IMR-90 (cell line): ENCODE results near the gene SYDE2. TPM values are rescaled to one million over a fixed set of nuclear protein-coding genes. Genes with fewer than 3 reads are reported as not detected.

Source experiments
- ATAC-seq: fragments of 200-7000 bp; cut with Tn5 transposase; 2 replicates; pipeline ENCODE4 v1.9.1; 2020; ENCODE audit warnings: low read depth, mild to moderate bottlenecking, moderate library complexity
- BruUV-seq: library from RNA; stranded (reverse); fragments of 400-500 nt; replicated peaks from 2 replicates; lab custom pipeline; 2021; lab: Mats Ljungman, UMichigan
- CTCF ChIA-PET: fragments of 300-600 bp; formaldehyde crosslinking; extraction: SDS; loops from one replicate; lab custom pipeline; 2021; ENCODE audit warnings: antibody characterized with exemption; lab: Yijun Ruan, JAX
- POLR2A ChIA-PET: fragments of 300-600 bp; sonication (Branson Sonifier 250); formaldehyde crosslinking; loops from one replicate; lab custom pipeline; 2022; ENCODE audit warnings: antibody characterized with exemption; ENCODE audit not compliant: unreplicated experiment; lab: Charles Lee
- DNase-seq: peaks from one replicate; pipeline ENCODE4 v3.0.0; 2013
- H2AFZ ChIP-seq: replicated peaks from 2 replicates; pipeline ENCODE3; 2013; ENCODE audit warnings: low read length, mild to moderate bottlenecking; ENCODE audit not compliant: poor library complexity
- H2AK5ac ChIP-seq: 2 replicates; pipeline ENCODE4 v1.6.1; 2013; ENCODE audit warnings: low read depth, low read length, inconsistent platforms
- H2AK9ac ChIP-seq: replicated peaks from 2 replicates; pipeline ENCODE3; 2013; ENCODE audit warnings: mild to moderate bottlenecking, low read depth, low read length, moderate library complexity; ENCODE audit not compliant: poor library complexity
- H2BK120ac ChIP-seq: 2 replicates; pipeline ENCODE4 v1.6.1; 2013; ENCODE audit warnings: low read depth, low read length, inconsistent platforms
- H2BK15ac ChIP-seq: 3 replicates; pipeline ENCODE4 v1.6.1; 2013; ENCODE audit warnings: low read depth, low read length, inconsistent platforms
- H2BK20ac ChIP-seq: 2 replicates; pipeline ENCODE4 v1.6.1; 2013; ENCODE audit warnings: low read depth, mild to moderate bottlenecking, inconsistent platforms, low read length, moderate library complexity
- H2BK5ac ChIP-seq: 2 replicates; pipeline ENCODE4 v1.6.1; 2013; ENCODE audit warnings: mild to moderate bottlenecking, low read depth, low read length, inconsistent platforms; ENCODE audit not compliant: poor library complexity, severe bottlenecking
- H3K14ac ChIP-seq: replicated peaks from 2 replicates; pipeline ENCODE4 v1.6.1; 2013; ENCODE audit warnings: low read depth, low read length, inconsistent platforms
- H3K18ac ChIP-seq: 2 replicates; pipeline ENCODE4 v1.6.1; 2013; ENCODE audit warnings: low read depth, low read length, control low read depth
- H3K23ac ChIP-seq: 2 replicates; pipeline ENCODE4 v1.6.1; 2013; ENCODE audit warnings: low read depth, low read length, inconsistent platforms
- H3K27ac ChIP-seq: 2 replicates; pipeline ENCODE4 v1.5.1; 2013; ENCODE audit warnings: mild to moderate bottlenecking, control low read depth, low read length; ENCODE audit not compliant: insufficient read depth
- H3K27me3 ChIP-seq: 2 replicates; pipeline ENCODE4 v1.6.1; 2013; ENCODE audit warnings: low read length; ENCODE audit not compliant: control insufficient read depth, insufficient read depth
- H3K36me3 ChIP-seq: 2 replicates; pipeline ENCODE4 v1.6.1; 2013; ENCODE audit warnings: low read length, mixed read lengths; ENCODE audit not compliant: control insufficient read depth, insufficient read depth
- H3K4ac ChIP-seq: 2 replicates; pipeline ENCODE4 v1.6.1; 2013; ENCODE audit warnings: low read depth, low read length, inconsistent platforms
- H3K4me1 ChIP-seq: 2 replicates; pipeline ENCODE4 v1.6.1; 2013; ENCODE audit warnings: low read length, mixed read lengths; ENCODE audit not compliant: control insufficient read depth, insufficient read depth
- H3K4me2 ChIP-seq: 2 replicates; pipeline ENCODE4 v1.6.1; 2013; ENCODE audit warnings: low read depth, mild to moderate bottlenecking, control low read depth, low read length, moderate library complexity
- H3K4me3 ChIP-seq: 2 replicates; pipeline ENCODE4 v1.5.1; 2013; ENCODE audit warnings: low read depth, mild to moderate bottlenecking, control low read depth, low read length, moderate library complexity; ENCODE audit not compliant: insufficient read depth
- H3K56ac ChIP-seq: 2 replicates; pipeline ENCODE4 v1.6.1; 2013; ENCODE audit warnings: low read length, inconsistent platforms; ENCODE audit not compliant: insufficient read depth; ENCODE audit errors: extremely low read depth
- H3K79me1 ChIP-seq, 2 experiments: 2 replicates each; pipeline ENCODE4 v1.6.1; 2013; ENCODE audit warnings: low read length in 2 of 2, inconsistent platforms in 1 of 2, low read depth in 1 of 2
- H3K9ac ChIP-seq: 2 replicates; pipeline ENCODE4 v1.6.1; 2013; ENCODE audit warnings: low read depth, low read length, control low read depth
- H3K9me1 ChIP-seq: 2 replicates; pipeline ENCODE4 v1.6.1; 2013; ENCODE audit warnings: low read length, inconsistent platforms; ENCODE audit not compliant: insufficient read depth
- H3K9me3 ChIP-seq: 2 replicates; pipeline ENCODE4 v1.6.1; 2013; ENCODE audit warnings: low read length; ENCODE audit not compliant: control insufficient read depth, insufficient read depth
- H4K20me1 ChIP-seq: 2 replicates; pipeline ENCODE4 v1.6.1; 2013; ENCODE audit warnings: low read length, inconsistent platforms; ENCODE audit not compliant: insufficient read depth
- H4K5ac ChIP-seq: 2 replicates; pipeline ENCODE4 v1.6.1; 2013; ENCODE audit warnings: mild to moderate bottlenecking, low read depth, low read length, control low read depth
- H4K8ac ChIP-seq, 2 experiments: 2 replicates each; pipeline ENCODE4 v1.6.1; 2013; ENCODE audit warnings: low read depth in 2 of 2, low read length in 2 of 2, control low read depth in 1 of 2, inconsistent platforms in 1 of 2
- H4K91ac ChIP-seq: 2 replicates; pipeline ENCODE4 v1.6.1; 2013; ENCODE audit warnings: low read depth, low read length, inconsistent platforms; ENCODE audit not compliant: insufficient read depth
- NFE2L2 ChIP-seq: fragments of 150-350 bp; IDR thresholded peaks from 2 replicates; pipeline ENCODE4 v1.6.1; 2016; ENCODE audit warnings: low read depth, mild to moderate bottlenecking, low read length
- WGBS, 2 experiments: methylation state at CpG; one replicate each; pipeline versions ENCODE4 v1.1.5 to v1.1.7; 2013; ENCODE audit warnings: missing lambda C conversion rate in 2 of 2; ENCODE audit not compliant: insufficient read length in 1 of 2; ENCODE audit errors: extremely low coverage in 2 of 2; 5-methylcytosine and 5-hydroxymethylcytosine counted together
- dilution Hi-C: fragments of 300-500 bp; cut with HindIII; formaldehyde crosslinking; loops from one replicate; pipeline ENCODE4 v1.14.3; 2018; ENCODE audit warnings: low sequenced_read_pairs; ENCODE audit not compliant: unreplicated experiment
- in situ Hi-C: fragments of 300-500 bp; cut with MboI; formaldehyde crosslinking; loops from 3 replicates; pipeline ENCODE4 v1.14.3; 2019; ENCODE audit warnings: low sequenced_read_pairs, inconsistent platforms, mixed read lengths
- intact Hi-C: fragments of 100-400 bp; cut with micrococcal nuclease; formaldehyde crosslinking; loops from 2 replicates; pipeline ENCODE4 v1.10.0; 2022
- polyA plus RNA-seq, 3 experiments: library from polyadenylated mRNA; depleted of rRNA; stranded (reverse); fragments of >200 nt; gene quantifications; 2 replicates each; pipeline ENCODE4 v1.2.3, GENCODE V29; 2012; ENCODE audit warnings: low replicate concordance in 1 of 3
- total RNA-seq: library from RNA; depleted of rRNA; stranded (reverse); fragments of >200 nt; gene quantifications from 2 replicates; pipeline ENCODE4 v1.2.3, GENCODE V29; 2012

Gene SYDE2
- total and polyA plus RNA-seq, 2 of the 4 experiments (the other 2 are of a cell fraction), result 1.8 to 10.0 TPM

DNA sequence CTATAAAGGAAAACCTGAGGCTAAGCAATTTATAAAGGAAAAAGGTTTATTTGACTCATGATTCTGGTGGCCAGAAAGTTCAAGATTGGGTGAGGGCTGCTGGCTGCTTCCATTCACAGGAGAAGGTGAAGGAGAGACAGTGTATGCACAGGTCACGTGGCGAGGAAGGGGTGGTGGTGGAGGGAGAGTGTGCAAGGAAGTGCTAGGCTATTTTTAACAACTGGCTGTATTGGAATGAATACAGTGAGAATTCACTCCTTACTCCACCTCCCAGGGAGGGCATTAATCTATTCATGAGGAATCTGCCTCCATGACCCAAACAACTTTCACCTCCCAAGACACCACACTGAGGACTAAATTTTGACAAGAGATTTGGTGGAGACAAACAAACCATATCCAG, 51.0 kb downstream of the SYDE2 start:
- no peak overlapping the region for H3K9ac ChIP-seq
- H3K14ac ChIP-seq, result peak overlapping the region; percentile 76; the same call in 1 of the 2 replicates
- no peak for DNase-seq
- H3K4me3 ChIP-seq, result no peak overlapping the region
- H3K56ac ChIP-seq, result no peak overlapping the region
- WGBS, 2 experiments, result no CpG with 5 or more reads among the region's 2 CpGs
- H4K20me1 ChIP-seq, result no peaks in the 10 kb centered on the region
- H4K91ac ChIP-seq, result peak overlapping the region; percentile 48; the same call in 1 of the 2 replicates
- H2BK120ac ChIP-seq, result peak overlapping the region; percentile 79; the same call in 1 of the 2 replicates
- H3K18ac ChIP-seq, result peak overlapping the region; percentile 24; the same call in 1 of the 2 replicates
- intact Hi-C loops (no loop called here), in situ Hi-C loops (no loop called here), dilution Hi-C loops (no loop called here)
- H3K9me1 ChIP-seq, result peaks cover 9% of the 10 kb centered on the region; the same call in 1 of the 2 replicates
- H2BK15ac ChIP-seq, result peak overlapping the region; percentile 64; the same call in 2 of the 3 replicates
- H2AK5ac ChIP-seq, result peak overlapping the region; percentile 89; the same call in 1 of the 2 replicates
- no peak for ATAC-seq
- H2AFZ ChIP-seq, result peak overlapping the region; percentile 49
- no peak overlapping the region for H2AK9ac ChIP-seq
- CTCF ChIA-PET, result interaction anchor here (0.9 to 1.5 kb wide), 2 partner anchors 13 to 205 kb away, joined by 3 to 4 read pairs; no protein-coding TSS in a partner anchor
- BruUV-seq, result no TSS peak
- H3K9me3 ChIP-seq, result no peaks in the 10 kb centered on the region
- peak overlapping the region; percentile 81 for H3K4ac ChIP-seq
- H3K27me3 ChIP-seq, result no peaks in the 10 kb centered on the region
- POLR2A ChIA-PET, result no interaction called here
- no peak overlapping the region for H3K23ac ChIP-seq
- no peak overlapping the region for H3K27ac ChIP-seq
- H3K36me3 ChIP-seq, result no peaks in the 10 kb centered on the region
- H2BK5ac ChIP-seq, result peak overlapping the region; percentile 61
- peak overlapping the region in 1 of 2 experiments; percentile 50; a peak in 1 of 4 replicates for H4K8ac ChIP-seq
- H3K79me1 ChIP-seq, result no peaks in the 10 kb centered on the region
- H3K4me1 ChIP-seq, result peaks cover 11% of the 10 kb centered on the region
- H4K5ac ChIP-seq, result peak overlapping the region; percentile 14; the same call in 1 of the 2 replicates
- no peak overlapping the region for H3K4me2 ChIP-seq
- peak overlapping the region; percentile 55; the same call in 1 of the 2 replicates for H2BK20ac ChIP-seq
- TF ChIP-seq NFE2L2, result no peak
